Hindlimb muscle (tissue), 1 donor: ENCODE measurements around the gene MT1F. TPM values are rescaled to one million over a fixed set of nuclear protein-coding genes. Genes with fewer than 3 reads are reported as not detected.

Experiments used
- DNase-seq: peaks from one replicate; pipeline ENCODE4 v3.0.0-alpha.2; 2013
- polyA plus RNA-seq: library from polyadenylated mRNA; unstranded; fragments of 120-200 nt; gene quantifications from one replicate; pipeline ENCODE4 v1.2.1, GENCODE V29; 2013; ENCODE audit not compliant: insufficient read length

MT1F gene
- polyA plus RNA-seq, 1 donor: 1.4 TPM

DNA sequence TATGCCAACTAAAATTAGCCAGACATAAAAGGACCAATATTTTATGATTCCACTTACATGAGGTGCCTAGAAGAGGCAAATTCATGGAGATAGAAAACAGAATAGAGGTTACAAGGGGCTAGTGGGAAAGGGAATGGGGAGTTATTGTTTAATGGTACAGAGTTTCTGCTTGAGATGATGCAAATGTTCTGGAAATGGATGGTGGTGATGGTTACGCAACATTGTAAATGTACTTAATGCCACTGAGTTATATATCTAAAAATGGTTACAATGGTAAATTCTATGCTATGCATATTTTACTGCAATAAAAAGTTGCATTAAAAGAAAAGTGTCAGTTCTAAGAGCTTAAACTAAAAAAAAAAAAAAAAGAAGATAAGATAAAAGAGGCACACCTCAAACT, 42.4 kb downstream of the MT1F start:
- DNase-seq: no peak

DNA sequence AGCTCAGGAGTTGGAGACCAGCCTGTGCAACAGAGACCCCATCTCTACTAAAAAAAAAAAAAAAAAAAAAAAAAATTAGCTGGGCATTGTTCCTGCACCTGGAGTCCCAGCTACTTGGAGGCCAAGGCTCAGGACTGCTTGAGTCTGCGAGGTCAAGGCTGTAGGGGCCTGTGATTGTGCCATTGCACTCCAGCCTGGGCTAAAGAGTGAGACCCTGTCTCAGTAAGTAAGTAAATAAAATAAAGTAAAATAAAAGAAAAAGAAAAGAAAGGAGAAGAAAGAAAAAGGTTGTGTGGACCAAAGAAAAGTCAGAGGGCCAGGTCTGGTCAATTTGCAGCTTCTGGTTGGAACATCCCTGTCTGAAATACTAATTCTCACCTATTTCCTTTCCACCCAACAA, 42.9 kb downstream of the MT1F start:
- DNase-seq: no peak

DNA sequence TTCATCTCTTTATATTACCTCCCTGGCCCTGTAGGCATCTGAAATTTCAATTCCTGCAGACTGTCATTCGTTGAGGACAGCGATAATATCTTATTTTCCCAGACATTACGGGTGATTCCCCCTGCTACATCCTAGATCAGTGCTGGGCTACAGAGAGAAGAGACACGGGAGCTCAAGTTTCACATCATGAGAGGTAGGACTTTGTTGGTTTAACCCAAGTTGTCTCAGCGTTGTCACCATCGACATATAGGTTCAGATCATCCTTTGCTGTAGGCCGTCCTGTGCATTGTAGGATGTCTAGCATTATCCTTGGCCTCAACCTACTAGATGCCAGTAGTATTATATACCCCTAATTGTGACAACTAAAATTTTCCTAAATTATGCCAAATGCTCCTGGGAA, 43.8 kb downstream of the MT1F start:
- DNase-seq: no peak

DNA sequence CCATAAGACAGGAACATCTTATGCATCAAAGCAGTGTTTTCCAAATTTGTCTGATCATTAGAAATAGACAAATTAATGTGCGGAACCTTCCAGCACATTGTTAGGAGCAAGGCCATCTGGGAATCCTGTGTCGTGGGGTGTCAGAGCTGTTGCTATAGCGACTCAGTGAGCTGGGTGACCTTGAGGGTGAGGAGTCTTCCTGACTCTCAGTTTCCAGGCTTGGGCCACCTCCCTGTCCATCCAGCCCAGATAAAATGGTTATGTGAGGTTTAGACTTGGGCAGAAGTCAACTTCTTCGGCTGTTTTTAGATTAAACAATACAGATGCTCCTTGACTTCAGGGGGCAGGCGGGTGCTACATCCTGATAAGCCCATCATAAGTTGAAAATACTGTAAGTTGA, 45.1 kb downstream of the MT1F start:
- DNase-seq: no peak

Other genes starting within 250 kb of the MT1F start
- gene AMFR, start 232.4 kb upstream of the MT1F start, polyA plus RNA-seq: 42.9 TPM
- 51.2 TPM for gene NUDT21, start 206.6 kb upstream of the MT1F start, polyA plus RNA-seq
- 36.5 TPM for gene OGFOD1, start 206.4 kb upstream of the MT1F start, polyA plus RNA-seq
- gene BBS2, start 137.9 kb upstream of the MT1F start, polyA plus RNA-seq: 42.9 TPM
- gene MT4, start 92.9 kb upstream of the MT1F start, polyA plus RNA-seq: not detected
- gene MT3, start 68.4 kb upstream of the MT1F start, polyA plus RNA-seq: 8.7 TPM
- 26.9 TPM for gene MT2A, start 49.4 kb upstream of the MT1F start, polyA plus RNA-seq
- gene MT1E, start 32.2 kb upstream of the MT1F start, polyA plus RNA-seq: 21.1 TPM
- gene MT1M, start 25.3 kb upstream of the MT1F start, polyA plus RNA-seq: 1.9 TPM
- gene MT1A, start 19.3 kb upstream of the MT1F start, polyA plus RNA-seq: not detected
- not detected for gene MT1B, start 6.1 kb upstream of the MT1F start, polyA plus RNA-seq
- not detected for gene MT1G, start 10.1 kb downstream of the MT1F start, polyA plus RNA-seq
- not detected for gene MT1H, start 11.9 kb downstream of the MT1F start, polyA plus RNA-seq
- gene MT1X, start 24.5 kb downstream of the MT1F start, polyA plus RNA-seq: 9.9 TPM
- 44.2 TPM for gene NUP93, start 72.2 kb downstream of the MT1F start, polyA plus RNA-seq
- 0.05 TPM for gene SLC12A3, start 207.2 kb downstream of the MT1F start, polyA plus RNA-seq